Testis (tissue), 3 donors: Measurements from ENCODE around the gene MPDU1. TPM values are rescaled to one million over a fixed set of nuclear protein-coding genes. Genes with fewer than 3 reads are reported as not detected.
"Not testable (repeated sequence)": the region's sequence is repeated elsewhere in the genome, so short reads cannot be mapped to it uniquely, and the experiment has no call there.

Experiments used
- DNase-seq: peaks from one replicate; pipeline ENCODE4 v3.0.0-alpha.2; 2019
- H3K27ac ChIP-seq, 2 donors: fragments of 200-600 bp; sonication (generic); one replicate each; pipeline ENCODE4 v1.5.1; 2019
- H3K27me3 ChIP-seq: fragments of 200-600 bp; sonication (generic); one replicate; pipeline ENCODE4 v1.5.1; 2019
- H3K36me3 ChIP-seq: fragments of 200-600 bp; sonication (generic); one replicate; pipeline ENCODE4 v1.5.1; 2017; ENCODE audit warnings: low read depth; ENCODE audit errors: missing control alignments
- H3K4me1 ChIP-seq: fragments of 200-600 bp; sonication (generic); one replicate; pipeline ENCODE4 v1.5.1; 2019
- H3K4me3 ChIP-seq, 2 donors: fragments of 200-600 bp; sonication (generic); one replicate each; pipeline ENCODE4 v1.5.1; 2017 to 2019
- H3K9me3 ChIP-seq: fragments of 200-600 bp; sonication (generic); one replicate; pipeline ENCODE4 v1.5.1; 2017
- POLR2A ChIP-seq: fragments of 450-650 bp; IDR thresholded peaks from one replicate; pipeline ENCODE4 v1.6.1; 2017; ENCODE audit warnings: antibody characterized with exemption, mild to moderate bottlenecking, moderate library complexity
- WGBS, 2 donors: methylation state at CpG; one replicate each; pipeline ENCODE4 v1.1.5; 2018; 5-methylcytosine and 5-hydroxymethylcytosine counted together
- intact Hi-C: fragments of 100-400 bp; cut with DNase I; formaldehyde crosslinking; loops from one replicate; pipeline ENCODE4 v1.15.1; 2023; ENCODE audit warnings: low total_unique reads
- polyA plus RNA-seq: library from polyadenylated mRNA; stranded (reverse); fragments of 350-450 nt; fragmentation: Illumina TruSeq; extraction: RNeasy Lipid Tissue Mini Kit (QIAGEN cat#74804); gene quantifications from one replicate; pipeline ENCODE4 v1.2.3, GENCODE V29; 2014; ENCODE audit warnings: low read depth, low replicate concordance; ENCODE audit not compliant: insufficient read depth
- total RNA-seq, 2 donors: library from RNA; depleted of rRNA; stranded (reverse); fragments of >200 nt; gene quantifications; one replicate each; pipeline ENCODE4 v1.2.3, GENCODE V29; 2016
- TF ChIP-seq, protein P1 (sequence below), 3 experiments: fragments of 450-650 bp in 2 of 3; fragments of 200-600 bp in 1 of 3; sonication (generic) in 1 of 3; IDR thresholded peaks; one replicate each; pipeline ENCODE4 v1.5.1; 2016 to 2019; ENCODE audit warnings: antibody characterized with exemption in 3 of 3, mild to moderate bottlenecking in 2 of 3, moderate library complexity in 1 of 3

MPDU1 gene
- total and polyA plus RNA-seq, 3 donors from 2014 or later: 55.7 to 88.7 (median 60.9) TPM

DNA sequence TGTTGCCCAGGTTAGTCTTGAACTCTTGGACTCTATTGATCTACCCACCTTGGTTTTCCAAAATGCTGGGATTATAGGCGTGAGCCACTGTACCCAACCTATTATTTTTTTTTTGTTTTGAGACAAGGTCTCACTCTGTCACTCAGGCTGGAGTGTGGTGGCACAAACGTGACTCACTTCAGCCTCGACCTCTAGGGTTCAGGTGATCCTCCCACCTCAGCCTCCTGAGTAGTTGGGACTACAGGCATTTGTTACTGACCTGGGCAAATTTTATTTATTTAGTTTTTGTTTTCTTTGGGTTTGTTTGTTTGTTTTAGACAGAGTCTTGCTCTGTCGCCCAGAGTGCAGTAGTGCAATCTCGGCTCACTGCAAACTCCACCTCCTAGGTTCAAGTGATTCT, 40.0 kb downstream of the MPDU1 start:
- Histone ChIP-seq H3K27ac (no peak overlapping the region), H3K27me3 (no peaks in the 10 kb centered on the region), H3K4me1 (peaks cover 15% of the 10 kb centered on the region), H3K4me3 (no peak overlapping the region), H3K36me3 (no peaks in the 10 kb centered on the region), H3K9me3 (no peaks in the 10 kb centered on the region)
- 93 to 94% methylated on average over 5 of the region's 5 CpGs for WGBS, 2 donors
- intact Hi-C loops: no loop called here
- TF ChIP-seq POLR2A: no peak
- TF ChIP-seq, protein P1, sequence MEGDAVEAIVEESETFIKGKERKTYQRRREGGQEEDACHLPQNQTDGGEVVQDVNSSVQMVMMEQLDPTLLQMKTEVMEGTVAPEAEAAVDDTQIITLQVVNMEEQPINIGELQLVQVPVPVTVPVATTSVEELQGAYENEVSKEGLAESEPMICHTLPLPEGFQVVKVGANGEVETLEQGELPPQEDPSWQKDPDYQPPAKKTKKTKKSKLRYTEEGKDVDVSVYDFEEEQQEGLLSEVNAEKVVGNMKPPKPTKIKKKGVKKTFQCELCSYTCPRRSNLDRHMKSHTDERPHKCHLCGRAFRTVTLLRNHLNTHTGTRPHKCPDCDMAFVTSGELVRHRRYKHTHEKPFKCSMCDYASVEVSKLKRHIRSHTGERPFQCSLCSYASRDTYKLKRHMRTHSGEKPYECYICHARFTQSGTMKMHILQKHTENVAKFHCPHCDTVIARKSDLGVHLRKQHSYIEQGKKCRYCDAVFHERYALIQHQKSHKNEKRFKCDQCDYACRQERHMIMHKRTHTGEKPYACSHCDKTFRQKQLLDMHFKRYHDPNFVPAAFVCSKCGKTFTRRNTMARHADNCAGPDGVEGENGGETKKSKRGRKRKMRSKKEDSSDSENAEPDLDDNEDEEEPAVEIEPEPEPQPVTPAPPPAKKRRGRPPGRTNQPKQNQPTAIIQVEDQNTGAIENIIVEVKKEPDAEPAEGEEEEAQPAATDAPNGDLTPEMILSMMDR (IDR thresholded peaks at IDR 0.05): no peak
- DNase-seq: no peak

DNA sequence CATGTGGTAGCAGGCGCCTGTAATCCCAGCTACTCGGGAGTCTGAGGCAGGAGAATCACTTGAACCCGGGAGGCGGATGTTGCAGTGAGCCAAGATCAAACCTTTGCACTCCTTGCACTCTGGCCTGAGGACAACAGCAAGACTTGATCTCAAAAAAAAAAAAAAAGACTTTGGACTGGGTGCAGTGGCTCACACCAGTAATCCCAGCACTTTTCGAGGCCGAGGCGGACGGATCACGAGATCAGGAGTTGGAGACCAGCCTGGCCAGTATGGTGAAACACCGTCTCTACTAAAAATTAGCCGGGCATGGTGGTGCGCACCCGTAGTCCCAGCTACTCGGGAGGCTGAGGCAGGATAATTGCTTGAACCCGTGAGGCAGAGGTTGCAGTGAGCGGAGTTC, 42.1 kb downstream of the MPDU1 start:
- DNase-seq, H3K9me3 ChIP-seq, H3K36me3 ChIP-seq, intact Hi-C loops, H3K27me3 ChIP-seq, H3K4me3 ChIP-seq: not testable (repeated sequence)
- peak overlapping the region in 1 of 2 donors; percentile 98 for H3K27ac ChIP-seq
- peaks cover 15% of the 10 kb centered on the region for H3K4me1 ChIP-seq
- WGBS, 2 donors: 91 to 97% methylated on average over 16 of the region's 16 CpGs

DNA sequence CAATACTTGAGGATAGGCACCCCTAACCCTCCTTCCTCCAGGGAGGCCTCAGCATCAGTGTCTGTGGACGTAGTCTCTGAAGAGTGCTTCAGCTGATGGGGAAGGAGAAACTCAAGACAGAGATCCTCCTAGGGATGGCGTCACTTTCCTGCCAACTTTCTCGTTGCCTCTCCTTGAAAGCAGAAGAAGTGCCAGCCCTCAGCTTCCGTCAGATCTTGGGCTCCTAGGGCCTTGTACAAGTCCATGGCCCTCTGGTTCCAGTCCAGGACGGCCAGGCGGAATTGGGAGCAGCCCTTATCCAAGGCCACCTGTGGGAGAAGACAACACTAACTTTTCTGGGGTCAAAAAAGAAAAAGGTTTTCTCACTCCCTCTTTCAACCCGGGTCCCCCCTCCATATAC, 42.7 kb downstream of the MPDU1 start:
- peak; percentile 72 for DNase-seq
- no peak overlapping the region for H3K4me3 ChIP-seq

DNA sequence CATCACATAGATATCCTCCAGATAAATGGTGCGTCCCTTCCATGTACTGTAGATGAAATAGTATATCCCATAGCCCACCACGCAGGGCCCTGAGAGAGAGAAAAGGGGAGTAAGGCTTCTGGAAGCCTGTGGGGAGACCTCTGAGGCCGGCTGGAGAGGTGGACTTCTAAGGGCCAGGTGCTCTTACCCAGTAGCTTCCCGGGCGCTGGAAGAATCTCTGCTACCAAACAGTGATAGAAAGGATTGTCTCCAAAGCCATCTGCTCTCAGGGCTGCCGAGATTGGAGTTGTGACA, 43.3 kb downstream of the MPDU1 start:
- Histone ChIP-seq H3K27ac (peak overlapping the region; percentile 96 to 98), H3K4me1 (peaks cover 22% of the 10 kb centered on the region), H3K36me3 (no peaks in the 10 kb centered on the region), H3K4me3 (peak overlapping the region; percentile 91 to 94), H3K9me3 (no peaks in the 10 kb centered on the region), H3K27me3 (no peaks in the 10 kb centered on the region)
- intact Hi-C loops: no loop called here
- DNase-seq: no peak
- 8 to 10% methylated on average over 6 of the region's 6 CpGs for WGBS, 2 donors
- TF ChIP-seq POLR2A: no peak
- TF ChIP-seq, protein P1 (IDR thresholded peaks at IDR 0.05): no peak

More for the DNA sequence above, 42.7 kb downstream of the MPDU1 start:
- no peaks in the 10 kb centered on the region for H3K36me3 ChIP-seq
- TF ChIP-seq, protein P1 (IDR thresholded peaks at IDR 0.05): no peak
- no peak for TF ChIP-seq POLR2A
- H3K27ac ChIP-seq: peak overlapping the region; percentile 96 to 98
- peaks cover 18% of the 10 kb centered on the region for H3K4me1 ChIP-seq
- WGBS, 2 donors: 45 to 54% methylated on average over 7 of the region's 7 CpGs
- no peaks in the 10 kb centered on the region for H3K27me3 ChIP-seq
- intact Hi-C loops: no loop called here
- H3K9me3 ChIP-seq: no peaks in the 10 kb centered on the region

DNA sequence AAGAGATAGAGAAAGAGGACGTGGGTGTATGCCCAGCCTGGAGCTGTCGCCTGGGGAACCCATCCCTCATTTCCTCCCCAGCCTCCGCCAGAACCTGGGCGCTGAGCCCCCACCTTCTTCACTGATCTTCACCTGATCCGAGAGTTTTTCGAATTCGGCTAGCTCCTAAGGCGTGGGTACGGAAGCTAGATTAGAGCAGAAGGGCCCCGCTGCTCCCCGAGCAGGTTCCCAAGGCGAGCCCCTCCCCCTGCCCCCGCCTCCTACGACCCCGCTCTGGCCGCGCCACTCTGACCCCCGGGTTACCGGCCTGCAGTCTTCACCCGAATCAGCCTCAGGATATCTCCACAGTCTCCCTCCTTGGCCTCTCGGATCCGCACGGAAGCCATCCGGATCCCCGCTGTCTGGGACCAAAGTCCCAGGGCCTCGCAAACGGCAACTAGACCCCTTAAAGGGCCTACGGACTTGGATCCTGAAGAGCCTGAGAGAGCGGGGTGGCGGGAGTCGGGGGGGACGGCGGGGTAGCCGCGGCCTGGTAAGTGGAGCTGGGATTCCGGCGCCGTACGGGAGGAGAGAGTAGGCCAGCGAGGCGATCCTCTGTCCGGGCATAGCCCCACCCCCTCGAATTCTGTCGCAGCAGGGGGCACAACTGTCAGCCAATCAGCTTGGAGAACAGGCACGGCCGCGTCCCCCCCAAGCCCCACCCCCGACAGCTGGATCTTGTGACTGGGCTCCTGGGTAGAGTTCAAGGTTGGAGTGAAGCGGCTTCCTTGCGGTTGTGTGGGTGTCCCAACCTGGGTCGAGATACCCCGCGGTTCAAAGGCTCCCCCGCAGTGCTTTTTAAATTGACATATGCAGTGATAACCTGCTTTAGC, 43.8 kb downstream of the MPDU1 start, which contains the start of gene SAT2:
Gene SAT2, minus strand, starts transcription at position 572 of the 872 bp plus-strand sequence. Its CDS starts 186 bp downstream, at position 386.
- H3K27me3 ChIP-seq: no peaks in the 10 kb centered on the region
- peaks cover 22% of the 10 kb centered on the region for H3K4me1 ChIP-seq
- 1% methylated on average over 13 to 48 of the region's 54 CpGs for WGBS, 2 donors
- DNase-seq: peak; percentile 97
- H3K36me3 ChIP-seq: no peaks in the 10 kb centered on the region
- intact Hi-C loops: no loop called here
- H3K9me3 ChIP-seq: no peaks in the 10 kb centered on the region
- peak within 1 kb of the TSS; percentile 91 to 94 for H3K4me3 ChIP-seq
- peak within 1 kb of the TSS; percentile 96 to 98 for H3K27ac ChIP-seq
- peak; percentile 46 for TF ChIP-seq POLR2A
- TF ChIP-seq, protein P1 (IDR thresholded peaks at IDR 0.05): no peak
